ENCODE measurements around the gene RAB33B.

DNA sequence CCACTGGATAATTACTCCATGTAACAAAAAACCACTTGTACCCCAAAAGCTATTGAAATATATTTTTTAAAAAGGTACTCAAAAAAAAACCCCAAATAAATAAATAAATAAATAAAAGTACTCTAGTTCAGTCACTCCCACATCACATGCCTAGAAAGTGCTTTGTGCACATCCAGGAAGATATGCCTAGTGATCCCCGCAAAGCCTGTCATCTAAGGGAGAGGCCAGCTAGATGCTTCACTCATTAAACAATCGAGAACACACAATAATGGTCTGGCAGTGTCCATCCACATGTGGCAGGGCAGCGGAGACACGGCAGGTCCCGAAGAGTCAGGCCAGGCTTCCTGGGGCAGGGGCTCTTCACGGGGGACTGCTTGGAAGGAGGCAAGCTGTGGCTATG lies 47.6 kb downstream of the RAB33B start:
- TF ChIP-seq DIDO1 (tag; IDR thresholded peaks at IDR 0.05; ENCODE audit: low read depth) = no peak
- TF ChIP-seq, protein P1, sequence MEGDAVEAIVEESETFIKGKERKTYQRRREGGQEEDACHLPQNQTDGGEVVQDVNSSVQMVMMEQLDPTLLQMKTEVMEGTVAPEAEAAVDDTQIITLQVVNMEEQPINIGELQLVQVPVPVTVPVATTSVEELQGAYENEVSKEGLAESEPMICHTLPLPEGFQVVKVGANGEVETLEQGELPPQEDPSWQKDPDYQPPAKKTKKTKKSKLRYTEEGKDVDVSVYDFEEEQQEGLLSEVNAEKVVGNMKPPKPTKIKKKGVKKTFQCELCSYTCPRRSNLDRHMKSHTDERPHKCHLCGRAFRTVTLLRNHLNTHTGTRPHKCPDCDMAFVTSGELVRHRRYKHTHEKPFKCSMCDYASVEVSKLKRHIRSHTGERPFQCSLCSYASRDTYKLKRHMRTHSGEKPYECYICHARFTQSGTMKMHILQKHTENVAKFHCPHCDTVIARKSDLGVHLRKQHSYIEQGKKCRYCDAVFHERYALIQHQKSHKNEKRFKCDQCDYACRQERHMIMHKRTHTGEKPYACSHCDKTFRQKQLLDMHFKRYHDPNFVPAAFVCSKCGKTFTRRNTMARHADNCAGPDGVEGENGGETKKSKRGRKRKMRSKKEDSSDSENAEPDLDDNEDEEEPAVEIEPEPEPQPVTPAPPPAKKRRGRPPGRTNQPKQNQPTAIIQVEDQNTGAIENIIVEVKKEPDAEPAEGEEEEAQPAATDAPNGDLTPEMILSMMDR (IDR thresholded peaks at IDR 0.05 in 2 of 3, conservative IDR thresholded peaks at IDR 0.05 in 1 of 3; ENCODE audit: insufficient read depth in 2 of 3, low read depth in 1 of 3, low read length in 3 of 3) = no peak
- TF ChIP-seq ZNF24 (IDR thresholded peaks at IDR 0.05) = no peak
- TF ChIP-seq, protein P2, sequence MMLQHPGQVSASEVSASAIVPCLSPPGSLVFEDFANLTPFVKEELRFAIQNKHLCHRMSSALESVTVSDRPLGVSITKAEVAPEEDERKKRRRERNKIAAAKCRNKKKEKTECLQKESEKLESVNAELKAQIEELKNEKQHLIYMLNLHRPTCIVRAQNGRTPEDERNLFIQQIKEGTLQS (IDR thresholded peaks at IDR 0.05) = no peak
- TF ChIP-seq, protein P2 (CRISPR knock-in tag; conservative IDR thresholded peaks at IDR 0.05) = no peak
- TF ChIP-seq CEBPB (tag; IDR thresholded peaks at IDR 0.05) = no peak
- TF ChIP-seq NR3C1 (CRISPR knock-in tag; IDR thresholded peaks at IDR 0.05) = no peak
- no peak for TF ChIP-seq RAD21 (CRISPR knock-in tag; conservative IDR thresholded peaks at IDR 0.05 in 1 of 2, IDR thresholded peaks at IDR 0.05 in 1 of 2)
- no peak for TF ChIP-seq SMAD1 (IDR thresholded peaks at IDR 0.05; ENCODE audit: low read depth, low read length, partially characterized antibody)
- TF ChIP-seq CC2D1A (IDR thresholded peaks at IDR 0.05) = no peak
- no peak for TF ChIP-seq POLR2AphosphoS2 (IDR thresholded peaks at IDR 0.05; ENCODE audit: low read length)

Data from K562 (cell line).